GM21528 (cell line): ENCODE data around the gene SLC12A3.

Experiments
- ATAC-seq: cut with Tn5 transposase; IDR thresholded peaks from one replicate; pipeline ENCODE4 v1.9.1; 2021; ENCODE audit warnings: mild to moderate bottlenecking, moderate library complexity; ENCODE audit not compliant: unreplicated experiment, low FRiP score

The SLC12A3 gene

DNA sequence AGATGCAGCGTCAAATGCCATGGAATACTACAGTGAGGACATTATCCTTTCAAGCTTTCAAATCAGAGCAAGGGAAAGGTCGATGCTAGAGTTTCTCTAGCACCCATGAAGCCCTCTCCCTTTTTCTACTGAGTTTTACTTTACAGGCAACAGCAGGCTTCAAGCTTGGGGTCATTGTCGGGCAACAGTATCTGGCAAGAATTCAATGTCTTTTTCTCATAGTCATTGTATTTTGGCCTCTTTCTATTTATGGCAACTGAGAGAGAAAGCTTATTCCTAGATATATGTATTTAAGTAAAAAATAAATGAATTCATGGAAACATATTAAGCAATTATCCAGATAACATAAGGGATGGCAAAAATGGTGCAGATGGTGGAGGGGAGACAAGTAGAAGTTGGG, 96.4 kb downstream of the SLC12A3 start:
- ATAC-seq, result no peak

DNA sequence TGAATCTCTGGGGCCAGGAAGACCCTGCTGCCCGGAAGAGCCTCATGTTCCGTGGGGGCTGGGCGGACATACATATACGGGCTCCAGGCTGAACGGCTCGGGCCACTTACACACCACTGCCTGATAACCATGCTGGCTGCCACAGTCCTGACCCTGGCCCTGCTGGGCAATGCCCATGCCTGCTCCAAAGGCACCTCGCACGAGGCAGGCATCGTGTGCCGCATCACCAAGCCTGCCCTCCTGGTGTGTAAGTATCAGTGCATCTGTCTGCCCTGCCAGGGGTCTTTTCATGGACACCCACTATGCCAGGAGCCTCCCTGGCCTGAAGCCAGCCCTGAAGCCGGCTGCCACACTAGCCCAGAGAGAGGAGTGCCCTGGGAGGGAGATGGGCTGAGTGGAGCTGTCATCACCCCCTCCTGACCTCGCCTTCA, 96.9 kb downstream of the SLC12A3 start, which contains the start of gene CETP:
CETP (plus strand) TSS at position 100 of the 431 bp plus-strand sequence; CDS start at position 130, 30 bp downstream.
- ATAC-seq, result no peak

DNA sequence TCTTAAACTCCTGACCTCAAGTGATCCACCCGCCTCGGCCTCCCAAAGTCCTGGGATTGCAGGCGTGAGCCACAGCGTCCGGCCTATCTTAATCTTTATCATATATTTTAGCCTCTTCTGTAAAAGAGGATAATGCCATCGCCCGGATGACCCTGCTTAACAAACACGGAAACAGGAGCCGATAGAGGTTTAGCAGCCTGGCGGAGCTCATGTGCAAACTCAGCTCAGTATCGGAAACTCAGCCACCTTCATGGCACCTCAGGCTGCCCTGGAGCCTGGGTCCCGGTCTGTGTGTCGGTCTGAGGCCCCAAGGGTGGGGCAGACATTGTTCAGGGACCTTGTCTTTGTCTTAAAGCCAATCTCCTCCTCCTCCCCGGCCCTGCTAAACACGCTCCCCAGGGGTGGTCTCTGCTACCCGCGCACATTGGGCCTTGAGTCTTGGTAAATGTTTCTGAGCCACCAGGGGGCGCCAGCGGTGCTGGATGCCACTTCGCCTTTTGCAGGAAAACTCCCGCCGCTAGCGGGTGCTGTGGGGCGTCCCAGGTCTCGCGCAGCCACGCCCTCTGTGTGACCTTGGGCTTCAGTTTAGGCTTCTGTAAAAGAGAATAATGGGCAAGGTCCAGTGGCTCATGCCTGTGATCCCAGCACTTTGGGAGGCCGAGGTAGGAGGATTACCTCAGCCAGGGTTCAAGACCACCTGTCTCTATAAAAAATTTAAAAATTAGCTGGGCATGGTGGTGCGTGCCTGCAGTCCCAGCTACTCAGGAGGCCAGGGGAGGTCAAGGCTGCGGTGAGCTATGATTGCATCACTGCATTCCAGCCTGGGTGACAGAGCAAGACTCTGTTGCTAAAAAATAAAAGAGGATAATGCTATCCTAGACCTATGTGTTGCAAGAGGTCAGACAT, 99.5 kb downstream of the SLC12A3 start:
- no peak for ATAC-seq
